HPDE6-E6E7 (cell line): ENCODE results near the gene PPP1R14C.
"Not testable (repeated sequence)": the region's sequence is repeated elsewhere in the genome, so short reads cannot be mapped to it uniquely, and the experiment has no call there.

Source experiments
- DNase-seq: peaks from one replicate; pipeline ENCODE4 v3.0.0; 2011; ENCODE audit warnings: missing footprints; ENCODE audit errors: extremely low spot score

PPP1R14C gene

GRCh38 chr6:150142670-150143515, at the start of gene PPP1R14C:
TSS of gene PPP1R14C (plus strand) at chr6:150143044. CDS start at chr6:150143193, 149 bp downstream.
- peak; percentile 46 for DNase-seq

GRCh38 chr6:150093397-150093796, 49.4 kb upstream of the PPP1R14C start:
- DNase-seq, result no peak

- no peak for DNase-seq
Measured at GRCh38 chr6:150098155-150098554, 44.7 kb upstream of the PPP1R14C start.

- DNase-seq, result no peak
Measured at GRCh38 chr6:150099546-150099945, 43.3 kb upstream of the PPP1R14C start.

- DNase-seq, result no peak
Measured at GRCh38 chr6:150099953-150100352, 42.9 kb upstream of the PPP1R14C start.

GRCh38 chr6:150100745-150101144, 42.1 kb upstream of the PPP1R14C start:
- no peak for DNase-seq

- no peak for DNase-seq
Measured at GRCh38 chr6:150102750-150103270, 40.0 kb upstream of the PPP1R14C start.

GRCh38 chr6:150112233-150112632, 30.6 kb upstream of the PPP1R14C start:
- no peak for DNase-seq

- no peak for DNase-seq
Measured at GRCh38 chr6:150115769-150116168, 27.1 kb upstream of the PPP1R14C start.

GRCh38 chr6:150116200-150116800, 26.5 kb upstream of the PPP1R14C start:
- no peak for DNase-seq

- no peak for DNase-seq
Measured at GRCh38 chr6:150118203-150118602, 24.6 kb upstream of the PPP1R14C start.

- no peak for DNase-seq
Measured at GRCh38 chr6:150118627-150119026, 24.2 kb upstream of the PPP1R14C start.

GRCh38 chr6:150119173-150119572, 23.7 kb upstream of the PPP1R14C start:
- DNase-seq, result no peak

GRCh38 chr6:150123645-150124044, 19.2 kb upstream of the PPP1R14C start:
- no peak for DNase-seq

GRCh38 chr6:150124235-150124634, 18.6 kb upstream of the PPP1R14C start:
- DNase-seq, result no peak

GRCh38 chr6:150126641-150127291, 16.1 kb upstream of the PPP1R14C start:
- no peak for DNase-seq

GRCh38 chr6:150128425-150128824, 14.4 kb upstream of the PPP1R14C start:
- no peak for DNase-seq

GRCh38 chr6:150129616-150130505, 13.0 kb upstream of the PPP1R14C start:
- no peak for DNase-seq

GRCh38 chr6:150133686-150134085, 9.2 kb upstream of the PPP1R14C start:
- no peak for DNase-seq

GRCh38 chr6:150134280-150134920, 8.4 kb upstream of the PPP1R14C start:
- no peak for DNase-seq

GRCh38 chr6:150137711-150138110, 5.1 kb upstream of the PPP1R14C start:
- not testable (repeated sequence) for DNase-seq
